ENCODE results near the gene KIAA1328. TPM values are rescaled to one million over a fixed set of nuclear protein-coding genes. Genes with fewer than 3 reads are reported as not detected.

KIAA1328 gene
- total and polyA plus RNA-seq, 9 of the 15 experiments (the other 6 are each of a cell fraction or from before 2014, with no cell fraction given): 4.0 to 8.6 (median 7.4) TPM

- TF ChIP-seq, protein P1, sequence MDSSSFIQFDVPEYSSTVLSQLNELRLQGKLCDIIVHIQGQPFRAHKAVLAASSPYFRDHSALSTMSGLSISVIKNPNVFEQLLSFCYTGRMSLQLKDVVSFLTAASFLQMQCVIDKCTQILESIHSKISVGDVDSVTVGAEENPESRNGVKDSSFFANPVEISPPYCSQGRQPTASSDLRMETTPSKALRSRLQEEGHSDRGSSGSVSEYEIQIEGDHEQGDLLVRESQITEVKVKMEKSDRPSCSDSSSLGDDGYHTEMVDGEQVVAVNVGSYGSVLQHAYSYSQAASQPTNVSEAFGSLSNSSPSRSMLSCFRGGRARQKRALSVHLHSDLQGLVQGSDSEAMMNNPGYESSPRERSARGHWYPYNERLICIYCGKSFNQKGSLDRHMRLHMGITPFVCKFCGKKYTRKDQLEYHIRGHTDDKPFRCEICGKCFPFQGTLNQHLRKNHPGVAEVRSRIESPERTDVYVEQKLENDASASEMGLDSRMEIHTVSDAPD (CRISPR knock-in tag; IDR thresholded peaks at IDR 0.05): no peak
- TF ChIP-seq SMC3 (conservative IDR thresholded peaks at IDR 0.05; ENCODE audit: insufficient read depth, low read depth, low read length) (peak; percentile 49; the same call in 1 of the 2 replicates), RFX7 (CRISPR knock-in tag; IDR thresholded peaks at IDR 0.05) (no peak), ZNF778 (CRISPR knock-in tag; IDR thresholded peaks at IDR 0.05) (no peak), USF1 (CRISPR knock-in tag; IDR thresholded peaks at IDR 0.05) (no peak), REST (IDR thresholded peaks at IDR 0.05; ENCODE audit: borderline replicate concordance) (peak; percentile 60; the same call in 1 of the 2 replicates), REST (CRISPR knock-in tag; IDR thresholded peaks at IDR 0.05; ENCODE audit: low read depth) (no peak)
These were observed 113.3 kb downstream of the KIAA1328 start (continued) for GRCh38 chr18:36942264-36942663.

All from K562 (cell line).